IMR-90 (cell line): ENCODE results near the gene MTHFD2L. TPM values are rescaled to one million over a fixed set of nuclear protein-coding genes. Genes with fewer than 3 reads are reported as not detected.

Source experiments
- ATAC-seq: fragments of 200-7000 bp; cut with Tn5 transposase; 2 replicates; pipeline ENCODE4 v1.9.1; 2020; ENCODE audit warnings: low read depth, mild to moderate bottlenecking, moderate library complexity
- BruUV-seq: library from RNA; stranded (reverse); fragments of 400-500 nt; replicated peaks from 2 replicates; lab custom pipeline; 2021; lab: Mats Ljungman, UMichigan
- CTCF ChIA-PET: fragments of 300-600 bp; formaldehyde crosslinking; extraction: SDS; loops from one replicate; lab custom pipeline; 2021; ENCODE audit warnings: antibody characterized with exemption; lab: Yijun Ruan, JAX
- POLR2A ChIA-PET: fragments of 300-600 bp; sonication (Branson Sonifier 250); formaldehyde crosslinking; loops from one replicate; lab custom pipeline; 2022; ENCODE audit warnings: antibody characterized with exemption; ENCODE audit not compliant: unreplicated experiment; lab: Charles Lee
- DNase-seq: peaks from one replicate; pipeline ENCODE4 v3.0.0; 2013
- H2AFZ ChIP-seq: replicated peaks from 2 replicates; pipeline ENCODE3; 2013; ENCODE audit warnings: low read length, mild to moderate bottlenecking; ENCODE audit not compliant: poor library complexity
- H2AK5ac ChIP-seq: 2 replicates; pipeline ENCODE4 v1.6.1; 2013; ENCODE audit warnings: low read depth, low read length, inconsistent platforms
- H2AK9ac ChIP-seq: replicated peaks from 2 replicates; pipeline ENCODE3; 2013; ENCODE audit warnings: mild to moderate bottlenecking, low read depth, low read length, moderate library complexity; ENCODE audit not compliant: poor library complexity
- H2BK120ac ChIP-seq: 2 replicates; pipeline ENCODE4 v1.6.1; 2013; ENCODE audit warnings: low read depth, low read length, inconsistent platforms
- H2BK15ac ChIP-seq: 3 replicates; pipeline ENCODE4 v1.6.1; 2013; ENCODE audit warnings: low read depth, low read length, inconsistent platforms
- H2BK20ac ChIP-seq: 2 replicates; pipeline ENCODE4 v1.6.1; 2013; ENCODE audit warnings: low read depth, mild to moderate bottlenecking, inconsistent platforms, low read length, moderate library complexity
- H2BK5ac ChIP-seq: 2 replicates; pipeline ENCODE4 v1.6.1; 2013; ENCODE audit warnings: mild to moderate bottlenecking, low read depth, low read length, inconsistent platforms; ENCODE audit not compliant: poor library complexity, severe bottlenecking
- H3K14ac ChIP-seq: replicated peaks from 2 replicates; pipeline ENCODE4 v1.6.1; 2013; ENCODE audit warnings: low read depth, low read length, inconsistent platforms
- H3K18ac ChIP-seq: 2 replicates; pipeline ENCODE4 v1.6.1; 2013; ENCODE audit warnings: low read depth, low read length, control low read depth
- H3K23ac ChIP-seq: 2 replicates; pipeline ENCODE4 v1.6.1; 2013; ENCODE audit warnings: low read depth, low read length, inconsistent platforms
- H3K27ac ChIP-seq: 2 replicates; pipeline ENCODE4 v1.5.1; 2013; ENCODE audit warnings: mild to moderate bottlenecking, control low read depth, low read length; ENCODE audit not compliant: insufficient read depth
- H3K27me3 ChIP-seq: 2 replicates; pipeline ENCODE4 v1.6.1; 2013; ENCODE audit warnings: low read length; ENCODE audit not compliant: control insufficient read depth, insufficient read depth
- H3K36me3 ChIP-seq: 2 replicates; pipeline ENCODE4 v1.6.1; 2013; ENCODE audit warnings: low read length, mixed read lengths; ENCODE audit not compliant: control insufficient read depth, insufficient read depth
- H3K4ac ChIP-seq: 2 replicates; pipeline ENCODE4 v1.6.1; 2013; ENCODE audit warnings: low read depth, low read length, inconsistent platforms
- H3K4me1 ChIP-seq: 2 replicates; pipeline ENCODE4 v1.6.1; 2013; ENCODE audit warnings: low read length, mixed read lengths; ENCODE audit not compliant: control insufficient read depth, insufficient read depth
- H3K4me2 ChIP-seq: 2 replicates; pipeline ENCODE4 v1.6.1; 2013; ENCODE audit warnings: low read depth, mild to moderate bottlenecking, control low read depth, low read length, moderate library complexity
- H3K4me3 ChIP-seq: 2 replicates; pipeline ENCODE4 v1.5.1; 2013; ENCODE audit warnings: low read depth, mild to moderate bottlenecking, control low read depth, low read length, moderate library complexity; ENCODE audit not compliant: insufficient read depth
- H3K56ac ChIP-seq: 2 replicates; pipeline ENCODE4 v1.6.1; 2013; ENCODE audit warnings: low read length, inconsistent platforms; ENCODE audit not compliant: insufficient read depth; ENCODE audit errors: extremely low read depth
- H3K79me1 ChIP-seq, 2 experiments: 2 replicates each; pipeline ENCODE4 v1.6.1; 2013; ENCODE audit warnings: low read length in 2 of 2, inconsistent platforms in 1 of 2, low read depth in 1 of 2
- H3K9ac ChIP-seq: 2 replicates; pipeline ENCODE4 v1.6.1; 2013; ENCODE audit warnings: low read depth, low read length, control low read depth
- H3K9me1 ChIP-seq: 2 replicates; pipeline ENCODE4 v1.6.1; 2013; ENCODE audit warnings: low read length, inconsistent platforms; ENCODE audit not compliant: insufficient read depth
- H3K9me3 ChIP-seq: 2 replicates; pipeline ENCODE4 v1.6.1; 2013; ENCODE audit warnings: low read length; ENCODE audit not compliant: control insufficient read depth, insufficient read depth
- H4K20me1 ChIP-seq: 2 replicates; pipeline ENCODE4 v1.6.1; 2013; ENCODE audit warnings: low read length, inconsistent platforms; ENCODE audit not compliant: insufficient read depth
- H4K5ac ChIP-seq: 2 replicates; pipeline ENCODE4 v1.6.1; 2013; ENCODE audit warnings: mild to moderate bottlenecking, low read depth, low read length, control low read depth
- H4K8ac ChIP-seq, 2 experiments: 2 replicates each; pipeline ENCODE4 v1.6.1; 2013; ENCODE audit warnings: low read depth in 2 of 2, low read length in 2 of 2, control low read depth in 1 of 2, inconsistent platforms in 1 of 2
- H4K91ac ChIP-seq: 2 replicates; pipeline ENCODE4 v1.6.1; 2013; ENCODE audit warnings: low read depth, low read length, inconsistent platforms; ENCODE audit not compliant: insufficient read depth
- BHLHE40 ChIP-seq: fragments of 150-350 bp; IDR thresholded peaks from 2 replicates; pipeline ENCODE4 v1.6.1; 2016; ENCODE audit warnings: mild to moderate bottlenecking, low read depth, low read length
- CEBPB ChIP-seq: IDR thresholded peaks from 2 replicates; pipeline ENCODE4 v1.6.1; 2012; ENCODE audit warnings: low read depth, low read length, improper control_type of control experiment
- CHD1 ChIP-seq: IDR thresholded peaks from 2 replicates; pipeline ENCODE4 v1.6.1; 2012; ENCODE audit warnings: low read depth, low read length, improper control_type of control experiment
- ELK1 ChIP-seq: fragments of 150-350 bp; IDR thresholded peaks from 2 replicates; pipeline ENCODE4 v1.6.1; 2016; ENCODE audit warnings: low read depth, mild to moderate bottlenecking, low read length, moderate library complexity, borderline replicate concordance
- FOS ChIP-seq: fragments of 150-350 bp; IDR thresholded peaks from 2 replicates; pipeline ENCODE4 v1.6.1; 2016; ENCODE audit warnings: low read depth, low read length
- MAFK ChIP-seq: IDR thresholded peaks from 2 replicates; pipeline ENCODE4 v1.6.1; 2012; ENCODE audit warnings: low read depth, low read length, improper control_type of control experiment
- MAZ ChIP-seq: IDR thresholded peaks from 2 replicates; pipeline ENCODE4 v1.6.1; 2012; ENCODE audit warnings: low read depth, mild to moderate bottlenecking, low read length, improper control_type of control experiment, moderate library complexity, borderline replicate concordance
- MXI1 ChIP-seq: IDR thresholded peaks from 2 replicates; pipeline ENCODE4 v1.6.1; 2012; ENCODE audit warnings: low read depth, mild to moderate bottlenecking, low read length, moderate library complexity, borderline replicate concordance
- NFE2L2 ChIP-seq: fragments of 150-350 bp; IDR thresholded peaks from 2 replicates; pipeline ENCODE4 v1.6.1; 2016; ENCODE audit warnings: low read depth, mild to moderate bottlenecking, low read length
- POLR2A ChIP-seq: IDR thresholded peaks from 2 replicates; pipeline ENCODE4 v1.6.1; 2012; ENCODE audit warnings: mild to moderate bottlenecking, low read depth, low read length
- RAD21 ChIP-seq: IDR thresholded peaks from 2 replicates; pipeline ENCODE4 v1.6.1; 2012; ENCODE audit warnings: low read length, improper control_type of control experiment
- RCOR1 ChIP-seq: IDR thresholded peaks from 2 replicates; pipeline ENCODE4 v1.6.1; 2012; ENCODE audit warnings: mild to moderate bottlenecking, low read length, improper control_type of control experiment; ENCODE audit not compliant: insufficient replicate concordance
- RFX5 ChIP-seq: IDR thresholded peaks from 2 replicates; pipeline ENCODE4 v1.8.0; 2012; ENCODE audit warnings: low read depth, mild to moderate bottlenecking, low read length, moderate library complexity
- SMC3 ChIP-seq: fragments of 150-350 bp; IDR thresholded peaks from 2 replicates; pipeline ENCODE4 v1.6.1; 2016; ENCODE audit warnings: low read depth, mild to moderate bottlenecking, antibody characterized with exemption, low read length, moderate library complexity
- WGBS, 2 experiments: methylation state at CpG; one replicate each; pipeline versions ENCODE4 v1.1.5 to v1.1.7; 2013; ENCODE audit warnings: missing lambda C conversion rate in 2 of 2; ENCODE audit not compliant: insufficient read length in 1 of 2; ENCODE audit errors: extremely low coverage in 2 of 2; 5-methylcytosine and 5-hydroxymethylcytosine counted together
- dilution Hi-C: fragments of 300-500 bp; cut with HindIII; formaldehyde crosslinking; loops from one replicate; pipeline ENCODE4 v1.14.3; 2018; ENCODE audit warnings: low sequenced_read_pairs; ENCODE audit not compliant: unreplicated experiment
- in situ Hi-C: fragments of 300-500 bp; cut with MboI; formaldehyde crosslinking; loops from 3 replicates; pipeline ENCODE4 v1.14.3; 2019; ENCODE audit warnings: low sequenced_read_pairs, inconsistent platforms, mixed read lengths
- intact Hi-C: fragments of 100-400 bp; cut with micrococcal nuclease; formaldehyde crosslinking; loops from 2 replicates; pipeline ENCODE4 v1.10.0; 2022
- polyA plus RNA-seq, 3 experiments: library from polyadenylated mRNA; depleted of rRNA; stranded (reverse); fragments of >200 nt; gene quantifications; 2 replicates each; pipeline ENCODE4 v1.2.3, GENCODE V29; 2012; ENCODE audit warnings: low replicate concordance in 1 of 3
- total RNA-seq: library from RNA; depleted of rRNA; stranded (reverse); fragments of >200 nt; gene quantifications from 2 replicates; pipeline ENCODE4 v1.2.3, GENCODE V29; 2012
- TF ChIP-seq, protein P1 (sequence below): fragments of 150-350 bp; IDR thresholded peaks from 2 replicates; pipeline ENCODE4 v1.6.1; 2017; ENCODE audit warnings: mild to moderate bottlenecking, antibody characterized with exemption, low read length, low read depth
- TF ChIP-seq, protein P2 (sequence below): conservative IDR thresholded peaks from 2 replicates; pipeline ENCODE4 v1.5.1; 2012; ENCODE audit warnings: mild to moderate bottlenecking, low read depth, low read length, improper control_type of control experiment

MTHFD2L gene
- total and polyA plus RNA-seq, 2 of the 4 experiments (the other 2 are of a cell fraction) = 2.8 to 4.3 TPM

GRCh38 chr4:74125029-74125428 lies 32.9 kb upstream of the MTHFD2L start:
- Histone ChIP-seq H2BK20ac (no peak overlapping the region), H3K56ac (no peak overlapping the region), H2AK5ac (no peak overlapping the region), H3K9ac (no peak overlapping the region), H3K14ac (no peak overlapping the region), H3K4ac (no peak overlapping the region), H2AFZ (no peak overlapping the region), H3K27me3 (no peaks in the 10 kb centered on the region), H3K9me1 (no peaks in the 10 kb centered on the region), H2AK9ac (no peak overlapping the region), H2BK5ac (no peak overlapping the region), H4K5ac (no peak overlapping the region), H4K8ac (no peak overlapping the region), H3K4me2 (no peak overlapping the region), H3K27ac (no peak overlapping the region), H3K4me3 (no peak overlapping the region), H2BK120ac (no peak overlapping the region), H3K79me1 (no peaks in the 10 kb centered on the region), H3K36me3 (no peaks in the 10 kb centered on the region), H3K4me1 (no peaks in the 10 kb centered on the region), H2BK15ac (no peak overlapping the region), H4K91ac (no peak overlapping the region), H3K18ac (no peak overlapping the region), H4K20me1 (no peaks in the 10 kb centered on the region), H3K9me3 (no peaks in the 10 kb centered on the region), H3K23ac (no peak overlapping the region)
- WGBS, 2 experiments = no CpG with 5 or more reads among the region's 1 CpG
- ATAC-seq (no peak), DNase-seq (no peak)
- ChIA-PET POLR2A (no interaction called here), CTCF (interaction anchor here (0.6 to 0.7 kb wide), 2 partner anchors 9 to 223 kb away, joined by 4 to 5 read pairs; no protein-coding TSS in a partner anchor)
- TF ChIP-seq MAFK (no peak), BHLHE40 (no peak), RAD21 (no peak), CHD1 (no peak), ELK1 (no peak), FOS (no peak), SMC3 (no peak), RFX5 (no peak), MXI1 (no peak), CEBPB (no peak), RCOR1 (no peak), POLR2A (no peak), NFE2L2 (no peak), MAZ (no peak)
- TF ChIP-seq, protein P1, sequence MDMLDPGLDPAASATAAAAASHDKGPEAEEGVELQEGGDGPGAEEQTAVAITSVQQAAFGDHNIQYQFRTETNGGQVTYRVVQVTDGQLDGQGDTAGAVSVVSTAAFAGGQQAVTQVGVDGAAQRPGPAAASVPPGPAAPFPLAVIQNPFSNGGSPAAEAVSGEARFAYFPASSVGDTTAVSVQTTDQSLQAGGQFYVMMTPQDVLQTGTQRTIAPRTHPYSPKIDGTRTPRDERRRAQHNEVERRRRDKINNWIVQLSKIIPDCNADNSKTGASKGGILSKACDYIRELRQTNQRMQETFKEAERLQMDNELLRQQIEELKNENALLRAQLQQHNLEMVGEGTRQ = no peak
- TF ChIP-seq, protein P2, sequence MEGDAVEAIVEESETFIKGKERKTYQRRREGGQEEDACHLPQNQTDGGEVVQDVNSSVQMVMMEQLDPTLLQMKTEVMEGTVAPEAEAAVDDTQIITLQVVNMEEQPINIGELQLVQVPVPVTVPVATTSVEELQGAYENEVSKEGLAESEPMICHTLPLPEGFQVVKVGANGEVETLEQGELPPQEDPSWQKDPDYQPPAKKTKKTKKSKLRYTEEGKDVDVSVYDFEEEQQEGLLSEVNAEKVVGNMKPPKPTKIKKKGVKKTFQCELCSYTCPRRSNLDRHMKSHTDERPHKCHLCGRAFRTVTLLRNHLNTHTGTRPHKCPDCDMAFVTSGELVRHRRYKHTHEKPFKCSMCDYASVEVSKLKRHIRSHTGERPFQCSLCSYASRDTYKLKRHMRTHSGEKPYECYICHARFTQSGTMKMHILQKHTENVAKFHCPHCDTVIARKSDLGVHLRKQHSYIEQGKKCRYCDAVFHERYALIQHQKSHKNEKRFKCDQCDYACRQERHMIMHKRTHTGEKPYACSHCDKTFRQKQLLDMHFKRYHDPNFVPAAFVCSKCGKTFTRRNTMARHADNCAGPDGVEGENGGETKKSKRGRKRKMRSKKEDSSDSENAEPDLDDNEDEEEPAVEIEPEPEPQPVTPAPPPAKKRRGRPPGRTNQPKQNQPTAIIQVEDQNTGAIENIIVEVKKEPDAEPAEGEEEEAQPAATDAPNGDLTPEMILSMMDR = no peak
- dilution Hi-C loops (no loop called here), in situ Hi-C loops (no loop called here), intact Hi-C loops (no loop called here)
- no TSS peak for BruUV-seq
